GM12864 (cell line): ENCODE data around the gene ATP1A2.

Source experiments
- DNase-seq: peaks from one replicate; pipeline ENCODE4 v3.0.0-alpha.2; 2011; ENCODE audit warnings: low read depth
- H3K4me3 ChIP-seq: 2 replicates; pipeline ENCODE4 v1.5.1; 2011; ENCODE audit warnings: mild to moderate bottlenecking, low read depth, low read length, control low read depth
- CTCF ChIP-seq: IDR thresholded peaks from 2 replicates; pipeline ENCODE4 v1.5.1; 2011; ENCODE audit warnings: low read depth, mild to moderate bottlenecking, moderate library complexity, low read length, control low read depth, inconsistent platforms; ENCODE audit errors: missing control alignments

Gene ATP1A2

GRCh38 chr1:160156361-160156760 is 40.8 kb downstream of the ATP1A2 start:
- DNase-seq = no peak
- no peak for TF ChIP-seq CTCF
- H3K4me3 ChIP-seq = no peak overlapping the region

- no peak for DNase-seq
- H3K4me3 ChIP-seq = no peak overlapping the region
- no peak for TF ChIP-seq CTCF
Measured at GRCh38 chr1:160157174-160157573, 41.6 kb downstream of the ATP1A2 start.

GRCh38 chr1:160158031-160158430 is 42.5 kb downstream of the ATP1A2 start:
- no peak overlapping the region for H3K4me3 ChIP-seq
- no peak for DNase-seq
- TF ChIP-seq CTCF = no peak

- H3K4me3 ChIP-seq = no peak overlapping the region
- DNase-seq = no peak
- TF ChIP-seq CTCF = no peak
Measured at GRCh38 chr1:160158534-160158933, 43.0 kb downstream of the ATP1A2 start.

- TF ChIP-seq CTCF = no peak
- no peak for DNase-seq
- no peak overlapping the region for H3K4me3 ChIP-seq
Measured at GRCh38 chr1:160159846-160160245, 44.3 kb downstream of the ATP1A2 start.

- TF ChIP-seq CTCF = peak; percentile 56
- peak; percentile 5 for DNase-seq
Measured at GRCh38 chr1:160161965-160162705, 46.6 kb downstream of the ATP1A2 start.

GRCh38 chr1:160162931-160163330 is 47.4 kb downstream of the ATP1A2 start:
- TF ChIP-seq CTCF = no peak

More at GRCh38 chr1:160161965-160162705, 46.6 kb downstream of the ATP1A2 start:
- no peak overlapping the region for H3K4me3 ChIP-seq

More at GRCh38 chr1:160162931-160163330, 47.4 kb downstream of the ATP1A2 start:
- no peak overlapping the region for H3K4me3 ChIP-seq
- DNase-seq = no peak
